ENCODE data around the gene HOXA2.

- TF ChIP-seq, protein P1, sequence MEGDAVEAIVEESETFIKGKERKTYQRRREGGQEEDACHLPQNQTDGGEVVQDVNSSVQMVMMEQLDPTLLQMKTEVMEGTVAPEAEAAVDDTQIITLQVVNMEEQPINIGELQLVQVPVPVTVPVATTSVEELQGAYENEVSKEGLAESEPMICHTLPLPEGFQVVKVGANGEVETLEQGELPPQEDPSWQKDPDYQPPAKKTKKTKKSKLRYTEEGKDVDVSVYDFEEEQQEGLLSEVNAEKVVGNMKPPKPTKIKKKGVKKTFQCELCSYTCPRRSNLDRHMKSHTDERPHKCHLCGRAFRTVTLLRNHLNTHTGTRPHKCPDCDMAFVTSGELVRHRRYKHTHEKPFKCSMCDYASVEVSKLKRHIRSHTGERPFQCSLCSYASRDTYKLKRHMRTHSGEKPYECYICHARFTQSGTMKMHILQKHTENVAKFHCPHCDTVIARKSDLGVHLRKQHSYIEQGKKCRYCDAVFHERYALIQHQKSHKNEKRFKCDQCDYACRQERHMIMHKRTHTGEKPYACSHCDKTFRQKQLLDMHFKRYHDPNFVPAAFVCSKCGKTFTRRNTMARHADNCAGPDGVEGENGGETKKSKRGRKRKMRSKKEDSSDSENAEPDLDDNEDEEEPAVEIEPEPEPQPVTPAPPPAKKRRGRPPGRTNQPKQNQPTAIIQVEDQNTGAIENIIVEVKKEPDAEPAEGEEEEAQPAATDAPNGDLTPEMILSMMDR (conservative IDR thresholded peaks at IDR 0.05 in 1 of 2, IDR thresholded peaks at IDR 0.05 in 1 of 2; ENCODE audit: extremely low read depth in 1 of 2, insufficient read depth in 1 of 2, low read depth in 1 of 2, low read length in 2 of 2) = no peak
- no peak for TF ChIP-seq EZH2 (IDR thresholded peaks at IDR 0.05; ENCODE audit: borderline replicate concordance, low read length)
Observed at GRCh38 chr7:27117887-27118491, 15.5 kb upstream of the HOXA2 start.
